Renal cortex interstitium (tissue), 11 donors: Measurements from ENCODE around the gene SH2D4B. TPM values are rescaled to one million over a fixed set of nuclear protein-coding genes. Genes with fewer than 3 reads are reported as not detected.

ENCODE experiments used
- DNase-seq, 11 donors: peaks; one replicate each; pipeline ENCODE4 v3.0.0-alpha.2; 2013; ENCODE audit warnings: low read depth in 9 of 11, low spot score in 4 of 11; ENCODE audit errors: extremely low read depth in 1 of 11
- polyA plus RNA-seq, 3 donors: library from polyadenylated mRNA; unstranded; fragments of 120-200 nt; gene quantifications; one replicate each; pipeline ENCODE4 v1.2.1, GENCODE V29; 2013; ENCODE audit not compliant: insufficient read length in 3 of 3

SH2D4B gene
- polyA plus RNA-seq, 3 donors = 0.17 to 0.26 (median 0.20) TPM

DNA sequence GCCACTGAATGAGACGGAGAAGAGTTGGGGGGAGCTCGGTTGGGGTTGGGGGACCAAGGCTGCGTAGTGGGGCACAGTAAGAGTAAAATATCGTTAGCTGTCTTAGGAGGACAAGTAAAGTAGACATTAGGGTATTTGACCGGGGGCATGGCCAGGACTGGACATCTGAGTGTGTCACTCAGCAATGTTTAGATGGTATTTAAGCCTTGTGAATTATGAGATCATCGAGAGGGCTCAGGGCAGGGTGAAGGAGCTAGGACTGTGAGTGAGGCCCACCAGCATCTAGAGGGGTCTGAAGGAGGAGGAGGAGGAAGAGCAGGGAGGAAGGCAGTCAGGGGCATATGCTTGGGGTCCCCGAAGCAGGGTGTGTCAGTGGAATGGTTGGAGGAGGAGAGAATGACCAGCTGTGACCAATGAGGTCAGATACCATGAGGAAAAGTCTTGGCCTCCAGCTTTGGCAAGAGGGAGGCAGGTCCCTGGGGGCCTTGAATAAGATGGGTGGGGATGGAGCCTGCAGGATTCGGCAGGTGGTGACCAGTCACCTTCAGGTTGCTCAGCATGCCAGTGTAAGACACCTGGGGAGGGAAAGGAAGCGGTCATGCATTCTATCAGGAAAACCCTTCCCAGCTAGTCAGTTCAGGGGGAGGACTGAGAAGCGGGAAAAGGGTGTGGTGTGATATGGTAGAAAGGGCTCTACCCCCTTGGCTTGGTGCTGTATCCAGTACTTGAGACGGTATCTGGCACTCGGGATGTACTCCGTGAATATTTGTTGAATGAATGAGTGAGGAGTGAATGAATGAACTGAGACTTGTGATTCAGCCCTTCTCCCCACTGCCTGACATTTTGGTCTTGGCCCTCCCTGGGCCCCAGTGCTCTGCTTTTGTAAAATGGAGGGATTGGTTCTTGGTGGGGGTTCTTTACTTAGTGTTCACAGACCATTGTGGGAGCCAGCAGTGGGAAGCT, 34.8 kb upstream of the SH2D4B start:
- no peak for DNase-seq

GRCh38 chr10:80503584-80504157, 34.0 kb upstream of the SH2D4B start:
- no peak for DNase-seq

- no peak for DNase-seq
These were observed 33.4 kb upstream of the SH2D4B start for GRCh38 chr10:80504158-80504811.

DNA sequence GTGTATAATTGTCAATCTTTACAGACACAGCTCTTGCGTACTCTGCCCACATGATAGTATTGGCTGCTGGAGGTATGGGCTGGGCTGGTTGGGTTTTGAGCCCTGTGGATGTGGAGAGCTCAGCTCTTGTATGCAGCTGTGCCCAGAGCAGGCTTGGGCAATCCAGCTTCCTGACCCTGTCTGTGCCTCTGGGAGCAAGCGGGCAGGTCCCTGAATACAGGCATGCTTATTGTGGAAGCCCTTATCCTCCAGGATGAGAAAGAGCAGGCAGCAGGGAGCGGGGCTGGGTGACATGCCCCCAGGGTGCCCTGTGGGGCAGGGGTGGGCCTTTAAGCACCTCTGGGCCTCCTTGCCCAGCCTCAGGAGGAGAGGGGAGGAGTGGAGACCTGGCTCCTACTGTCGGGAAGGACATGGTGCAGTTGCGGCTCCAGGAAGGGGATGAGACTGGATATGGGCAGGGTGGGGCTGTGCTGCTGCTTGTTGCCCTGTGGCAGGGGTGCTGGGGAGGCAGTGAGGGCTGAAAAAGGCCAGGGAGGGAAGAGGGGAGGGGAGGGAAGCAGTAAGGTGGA, 32.7 kb upstream of the SH2D4B start:
- no peak for DNase-seq

- DNase-seq = no peak
These were observed 31.5 kb upstream of the SH2D4B start for GRCh38 chr10:80506189-80506575.

GRCh38 chr10:80506836-80507487, 30.7 kb upstream of the SH2D4B start:
- DNase-seq = no peak

DNA sequence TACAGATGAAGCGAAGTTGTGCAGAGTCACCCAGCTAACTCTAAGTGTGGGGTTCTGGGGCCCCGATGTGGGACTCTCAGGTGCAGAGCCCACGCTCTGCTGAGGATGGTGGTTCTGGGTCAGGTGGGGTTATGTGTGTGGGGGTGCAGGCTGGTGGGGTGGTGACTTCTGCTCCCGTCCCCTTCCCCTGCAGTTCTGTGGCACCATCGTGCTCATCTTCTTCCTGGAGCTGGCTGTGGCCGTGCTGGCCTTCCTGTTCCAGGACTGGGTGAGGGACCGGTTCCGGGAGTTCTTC, 28.6 kb upstream of the SH2D4B start:
- DNase-seq = no peak

GRCh38 chr10:80509403-80510161, 28.1 kb upstream of the SH2D4B start:
- no peak for DNase-seq

DNA sequence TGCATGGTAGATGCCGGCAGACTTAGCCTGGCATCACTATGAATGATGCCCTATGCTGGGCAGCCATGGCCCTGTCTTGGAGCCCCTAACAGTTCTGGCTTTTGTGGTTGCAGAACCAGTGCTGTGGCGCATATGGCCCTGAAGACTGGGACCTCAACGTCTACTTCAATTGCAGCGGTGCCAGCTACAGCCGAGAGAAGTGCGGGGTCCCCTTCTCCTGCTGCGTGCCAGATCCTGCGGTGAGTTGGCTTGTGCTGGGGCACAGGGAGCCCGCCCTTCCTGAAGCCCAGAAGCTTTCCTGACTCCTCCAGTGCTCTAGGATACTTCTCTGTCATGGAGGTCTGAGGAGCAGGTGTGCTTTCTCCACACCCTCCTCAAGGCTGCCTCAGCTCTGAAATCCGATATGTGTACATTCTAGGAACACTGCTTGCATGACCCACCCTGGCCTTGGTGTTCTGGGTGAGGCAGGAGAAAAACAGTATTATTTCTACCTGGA, 25.6 kb upstream of the SH2D4B start:
- no peak for DNase-seq

DNA sequence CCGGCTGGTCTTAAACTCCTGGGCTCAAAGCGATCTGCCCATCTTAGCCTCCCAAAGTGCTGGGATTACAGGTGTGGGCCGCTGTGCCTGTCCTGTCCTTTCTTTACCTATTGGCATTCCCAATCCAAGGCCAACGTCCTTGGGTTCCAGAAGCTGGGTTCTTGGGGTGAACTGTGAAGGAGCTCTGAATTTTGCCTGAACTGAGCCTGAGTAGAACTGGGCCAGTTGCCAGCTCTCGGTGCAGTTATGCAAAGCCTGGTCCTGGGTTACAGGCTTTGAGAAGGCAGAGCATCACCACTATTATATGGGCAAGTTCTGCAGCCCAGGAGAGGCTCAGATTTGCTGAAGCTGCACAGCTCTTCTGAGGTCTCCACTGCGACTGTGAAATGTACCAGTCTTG, 24.6 kb upstream of the SH2D4B start:
- DNase-seq = no peak

DNA sequence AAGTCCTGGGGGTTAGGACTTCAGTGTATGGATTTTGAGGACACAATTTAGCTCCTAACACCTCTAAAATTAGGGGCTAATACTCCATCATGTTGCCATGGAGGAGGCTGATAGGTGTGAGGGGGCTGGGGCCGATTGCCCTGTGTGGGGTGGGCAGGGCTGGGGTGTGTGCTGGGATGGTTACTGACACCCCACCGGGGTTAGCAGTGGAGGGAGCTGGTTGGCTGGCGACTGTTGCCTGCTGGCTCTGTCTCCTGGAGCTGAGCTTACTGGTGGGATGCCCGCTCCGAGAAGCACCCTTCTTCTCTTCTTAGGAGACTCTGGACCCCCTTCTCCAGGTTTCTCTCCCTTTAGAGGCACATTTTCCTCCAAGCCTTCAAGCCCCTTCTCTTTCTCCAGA, 22.2 kb upstream of the SH2D4B start:
- no peak for DNase-seq

DNA sequence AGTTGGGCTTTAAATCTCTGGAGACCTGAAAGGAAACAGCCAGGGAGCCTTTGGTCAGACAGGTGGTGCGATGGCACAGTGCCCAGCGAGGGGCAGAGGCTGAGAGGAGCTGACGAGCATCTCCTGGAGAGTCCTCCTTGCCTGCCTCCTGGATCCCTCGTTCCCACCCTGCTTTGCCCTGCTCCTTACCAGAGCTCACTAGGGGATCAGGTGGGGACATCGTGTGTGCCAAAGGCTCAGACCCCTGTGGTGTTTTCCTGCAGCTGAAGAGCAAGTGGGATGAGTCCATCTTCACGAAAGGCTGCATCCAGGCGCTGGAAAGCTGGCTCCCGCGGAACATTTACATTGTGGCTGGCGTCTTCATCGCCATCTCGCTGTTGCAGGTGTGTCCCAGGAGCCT, 21.8 kb upstream of the SH2D4B start:
- DNase-seq = no peak

DNA sequence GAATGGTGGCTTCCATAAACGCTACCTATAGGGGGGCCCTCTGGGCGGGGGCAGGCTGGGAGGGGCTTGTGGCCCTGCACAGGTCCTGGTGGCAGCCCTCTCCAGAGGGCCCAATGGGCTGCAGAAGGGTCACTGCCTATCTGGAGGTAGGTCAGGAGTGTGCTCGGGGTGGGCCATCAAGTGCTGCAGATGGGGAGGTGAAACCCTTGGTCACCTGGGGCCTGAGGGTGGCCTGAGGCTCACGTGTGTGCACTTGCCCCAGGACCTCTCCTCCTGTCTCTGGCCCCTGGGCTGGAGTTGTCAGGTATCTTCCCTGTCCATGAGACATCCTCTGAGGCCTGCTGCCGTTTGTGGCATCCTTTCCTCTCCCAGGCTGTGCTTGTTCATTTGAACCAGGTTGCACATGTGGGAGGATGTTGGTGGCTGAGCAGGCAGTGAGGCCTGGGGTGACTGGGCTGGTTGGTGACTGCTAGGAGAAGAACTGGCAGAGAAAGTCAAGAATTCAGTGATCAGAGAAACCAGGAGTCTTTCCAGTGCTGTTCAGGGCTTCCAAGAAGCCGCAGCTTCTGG, 21.1 kb upstream of the SH2D4B start:
- DNase-seq = no peak

GRCh38 chr10:80517416-80518142, 20.1 kb upstream of the SH2D4B start:
- no peak for DNase-seq

DNA sequence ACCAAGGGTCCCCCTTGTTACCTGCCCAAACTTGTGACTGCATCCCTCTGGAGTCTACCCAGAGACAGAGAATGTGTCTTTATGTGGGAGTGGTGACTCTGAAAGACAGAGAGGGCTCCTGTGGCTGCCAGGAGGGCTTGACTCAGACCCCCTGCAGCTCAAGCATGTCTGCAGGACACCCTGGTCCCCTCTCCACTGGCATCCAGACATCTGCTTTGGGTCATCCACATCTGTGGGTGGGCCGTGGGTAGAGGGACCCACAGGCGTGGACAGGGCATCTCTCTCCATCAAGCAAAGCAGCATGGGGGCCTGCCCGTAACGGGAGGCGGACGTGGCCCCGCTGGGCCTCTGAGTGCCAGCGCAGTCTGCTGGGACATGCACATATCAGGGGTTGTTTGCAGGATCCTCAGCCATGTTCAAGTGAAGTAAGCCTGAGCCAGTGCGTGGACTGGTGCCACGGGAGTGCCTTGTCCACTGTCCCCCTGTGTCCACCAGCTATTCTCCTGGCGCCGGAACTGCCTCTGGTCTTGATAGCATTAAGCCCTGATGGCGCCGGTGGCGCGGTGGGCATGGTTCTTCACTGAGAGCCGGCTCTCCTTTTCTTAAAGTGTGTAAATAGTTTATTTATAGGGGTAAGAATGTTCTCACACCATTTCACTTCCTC, 19.4 kb upstream of the SH2D4B start:
- no peak for DNase-seq

- DNase-seq = no peak
These were observed 18.8 kb upstream of the SH2D4B start for GRCh38 chr10:80518807-80519360.
